Measurements from ENCODE around the gene ELAVL1. TPM values are rescaled to one million over a fixed set of nuclear protein-coding genes. Genes with fewer than 3 reads are reported as not detected.

The ELAVL1 gene
- polyA plus RNA-seq, 1 of the 3 experiments (the other 2 are of a cell fraction): 49.6 TPM

DNA sequence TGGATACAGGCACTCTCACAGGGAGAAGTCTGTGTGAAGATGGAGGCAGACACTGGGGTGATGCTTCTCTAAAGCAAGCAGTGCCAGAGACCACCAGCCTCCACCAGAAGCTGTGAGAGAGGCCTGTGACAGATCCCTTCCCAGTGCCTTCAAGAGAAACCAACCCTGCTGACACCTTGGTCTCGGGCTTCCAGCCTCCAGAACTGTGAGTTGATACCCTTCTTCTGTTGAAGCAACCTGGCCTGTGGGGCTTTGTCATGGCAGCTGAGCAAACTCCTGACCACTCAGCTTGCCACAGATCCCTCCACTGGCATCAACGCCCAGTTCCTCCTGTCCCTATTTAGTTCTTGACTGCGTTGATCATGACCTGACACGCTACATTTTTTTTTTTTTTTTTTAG lies 29.0 kb downstream of the ELAVL1 start:
- POLR2A ChIA-PET: no interaction called here
- Histone ChIP-seq H3K27ac (ENCODE audit: low read depth in 2 of 2, low read length in 1 of 2) (no peak overlapping the region), H3K9ac (no peak overlapping the region), H3K36me3 (replicated peaks in 1 of 2; ENCODE audit: control insufficient read depth in 1 of 2, insufficient read depth in 2 of 2, low read length in 1 of 2) (peaks cover 0 to 80% of the 10 kb centered on the region in 2 experiments), H3K4me1 (ENCODE audit: control insufficient read depth in 1 of 2, insufficient read depth in 2 of 2, low read depth in 1 of 2, low read length in 1 of 2) (no peaks in the 10 kb centered on the region), H3K27me3 (ENCODE audit: insufficient read depth) (no peaks in the 10 kb centered on the region), H3K9me3 (no peaks in the 10 kb centered on the region), H3F3A (replicated peaks; ENCODE audit: insufficient read depth) (no peaks in the 10 kb centered on the region), H3K4me2 (no peak overlapping the region), H3K9me2 (no peaks in the 10 kb centered on the region), H2AFZ (ENCODE audit: low read depth) (no peak overlapping the region), H4K20me1 (ENCODE audit: insufficient read depth) (0 out of 2 replicates have a peak, but pooled peaks cover 22% of the 10 kb centered on the region), H3K4me3 (ENCODE audit: low read depth in 2 of 2, low read length in 1 of 2) (no peak overlapping the region), H3K79me2 (ENCODE audit: insufficient read depth) (peaks cover 10% of the 10 kb centered on the region; the same call in 1 of the 2 replicates)
- no peak for DNase-seq
- WGBS (ENCODE audit: low lambda C conversion rate): 91% methylated on average over 4 of the region's 4 CpGs
- CTCF ChIA-PET: interaction anchor here (0.7 to 1.5 kb wide), 3 partner anchors 26 to 1624 kb away, joined by 3 to 4 read pairs (median 3); no protein-coding TSS in a partner anchor
- no peak for TF ChIP-seq NRF1 (IDR thresholded peaks at IDR 0.05; ENCODE audit: low read depth, low read length)
- no peak for TF ChIP-seq FOXJ3 (CRISPR knock-in tag; IDR thresholded peaks at IDR 0.05)
- no peak for TF ChIP-seq EZH2phosphoT487 (IDR thresholded peaks at IDR 0.05; ENCODE audit: borderline replicate concordance, low read depth)
- TF ChIP-seq, protein P1, sequence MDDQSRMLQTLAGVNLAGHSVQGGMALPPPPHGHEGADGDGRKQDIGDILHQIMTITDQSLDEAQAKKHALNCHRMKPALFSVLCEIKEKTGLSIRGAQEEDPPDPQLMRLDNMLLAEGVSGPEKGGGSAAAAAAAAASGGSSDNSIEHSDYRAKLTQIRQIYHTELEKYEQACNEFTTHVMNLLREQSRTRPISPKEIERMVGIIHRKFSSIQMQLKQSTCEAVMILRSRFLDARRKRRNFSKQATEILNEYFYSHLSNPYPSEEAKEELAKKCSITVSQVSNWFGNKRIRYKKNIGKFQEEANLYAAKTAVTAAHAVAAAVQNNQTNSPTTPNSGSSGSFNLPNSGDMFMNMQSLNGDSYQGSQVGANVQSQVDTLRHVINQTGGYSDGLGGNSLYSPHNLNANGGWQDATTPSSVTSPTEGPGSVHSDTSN (IDR thresholded peaks at IDR 0.05): no peak
- TF ChIP-seq, protein P2, sequence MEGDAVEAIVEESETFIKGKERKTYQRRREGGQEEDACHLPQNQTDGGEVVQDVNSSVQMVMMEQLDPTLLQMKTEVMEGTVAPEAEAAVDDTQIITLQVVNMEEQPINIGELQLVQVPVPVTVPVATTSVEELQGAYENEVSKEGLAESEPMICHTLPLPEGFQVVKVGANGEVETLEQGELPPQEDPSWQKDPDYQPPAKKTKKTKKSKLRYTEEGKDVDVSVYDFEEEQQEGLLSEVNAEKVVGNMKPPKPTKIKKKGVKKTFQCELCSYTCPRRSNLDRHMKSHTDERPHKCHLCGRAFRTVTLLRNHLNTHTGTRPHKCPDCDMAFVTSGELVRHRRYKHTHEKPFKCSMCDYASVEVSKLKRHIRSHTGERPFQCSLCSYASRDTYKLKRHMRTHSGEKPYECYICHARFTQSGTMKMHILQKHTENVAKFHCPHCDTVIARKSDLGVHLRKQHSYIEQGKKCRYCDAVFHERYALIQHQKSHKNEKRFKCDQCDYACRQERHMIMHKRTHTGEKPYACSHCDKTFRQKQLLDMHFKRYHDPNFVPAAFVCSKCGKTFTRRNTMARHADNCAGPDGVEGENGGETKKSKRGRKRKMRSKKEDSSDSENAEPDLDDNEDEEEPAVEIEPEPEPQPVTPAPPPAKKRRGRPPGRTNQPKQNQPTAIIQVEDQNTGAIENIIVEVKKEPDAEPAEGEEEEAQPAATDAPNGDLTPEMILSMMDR (IDR thresholded peaks at IDR 0.05): no peak
- TF ChIP-seq, protein P3, sequence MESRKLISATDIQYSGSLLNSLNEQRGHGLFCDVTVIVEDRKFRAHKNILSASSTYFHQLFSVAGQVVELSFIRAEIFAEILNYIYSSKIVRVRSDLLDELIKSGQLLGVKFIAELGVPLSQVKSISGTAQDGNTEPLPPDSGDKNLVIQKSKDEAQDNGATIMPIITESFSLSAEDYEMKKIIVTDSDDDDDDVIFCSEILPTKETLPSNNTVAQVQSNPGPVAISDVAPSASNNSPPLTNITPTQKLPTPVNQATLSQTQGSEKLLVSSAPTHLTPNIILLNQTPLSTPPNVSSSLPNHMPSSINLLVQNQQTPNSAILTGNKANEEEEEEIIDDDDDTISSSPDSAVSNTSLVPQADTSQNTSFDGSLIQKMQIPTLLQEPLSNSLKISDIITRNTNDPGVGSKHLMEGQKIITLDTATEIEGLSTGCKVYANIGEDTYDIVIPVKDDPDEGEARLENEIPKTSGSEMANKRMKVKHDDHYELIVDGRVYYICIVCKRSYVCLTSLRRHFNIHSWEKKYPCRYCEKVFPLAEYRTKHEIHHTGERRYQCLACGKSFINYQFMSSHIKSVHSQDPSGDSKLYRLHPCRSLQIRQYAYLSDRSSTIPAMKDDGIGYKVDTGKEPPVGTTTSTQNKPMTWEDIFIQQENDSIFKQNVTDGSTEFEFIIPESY (IDR thresholded peaks at IDR 0.05; ENCODE audit: borderline replicate concordance, low read depth): no peak
- TF ChIP-seq, protein P4, sequence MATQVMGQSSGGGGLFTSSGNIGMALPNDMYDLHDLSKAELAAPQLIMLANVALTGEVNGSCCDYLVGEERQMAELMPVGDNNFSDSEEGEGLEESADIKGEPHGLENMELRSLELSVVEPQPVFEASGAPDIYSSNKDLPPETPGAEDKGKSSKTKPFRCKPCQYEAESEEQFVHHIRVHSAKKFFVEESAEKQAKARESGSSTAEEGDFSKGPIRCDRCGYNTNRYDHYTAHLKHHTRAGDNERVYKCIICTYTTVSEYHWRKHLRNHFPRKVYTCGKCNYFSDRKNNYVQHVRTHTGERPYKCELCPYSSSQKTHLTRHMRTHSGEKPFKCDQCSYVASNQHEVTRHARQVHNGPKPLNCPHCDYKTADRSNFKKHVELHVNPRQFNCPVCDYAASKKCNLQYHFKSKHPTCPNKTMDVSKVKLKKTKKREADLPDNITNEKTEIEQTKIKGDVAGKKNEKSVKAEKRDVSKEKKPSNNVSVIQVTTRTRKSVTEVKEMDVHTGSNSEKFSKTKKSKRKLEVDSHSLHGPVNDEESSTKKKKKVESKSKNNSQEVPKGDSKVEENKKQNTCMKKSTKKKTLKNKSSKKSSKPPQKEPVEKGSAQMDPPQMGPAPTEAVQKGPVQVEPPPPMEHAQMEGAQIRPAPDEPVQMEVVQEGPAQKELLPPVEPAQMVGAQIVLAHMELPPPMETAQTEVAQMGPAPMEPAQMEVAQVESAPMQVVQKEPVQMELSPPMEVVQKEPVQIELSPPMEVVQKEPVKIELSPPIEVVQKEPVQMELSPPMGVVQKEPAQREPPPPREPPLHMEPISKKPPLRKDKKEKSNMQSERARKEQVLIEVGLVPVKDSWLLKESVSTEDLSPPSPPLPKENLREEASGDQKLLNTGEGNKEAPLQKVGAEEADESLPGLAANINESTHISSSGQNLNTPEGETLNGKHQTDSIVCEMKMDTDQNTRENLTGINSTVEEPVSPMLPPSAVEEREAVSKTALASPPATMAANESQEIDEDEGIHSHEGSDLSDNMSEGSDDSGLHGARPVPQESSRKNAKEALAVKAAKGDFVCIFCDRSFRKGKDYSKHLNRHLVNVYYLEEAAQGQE (IDR thresholded peaks at IDR 0.05; ENCODE audit: low read depth, low read length): no peak
- TF ChIP-seq, protein P5, sequence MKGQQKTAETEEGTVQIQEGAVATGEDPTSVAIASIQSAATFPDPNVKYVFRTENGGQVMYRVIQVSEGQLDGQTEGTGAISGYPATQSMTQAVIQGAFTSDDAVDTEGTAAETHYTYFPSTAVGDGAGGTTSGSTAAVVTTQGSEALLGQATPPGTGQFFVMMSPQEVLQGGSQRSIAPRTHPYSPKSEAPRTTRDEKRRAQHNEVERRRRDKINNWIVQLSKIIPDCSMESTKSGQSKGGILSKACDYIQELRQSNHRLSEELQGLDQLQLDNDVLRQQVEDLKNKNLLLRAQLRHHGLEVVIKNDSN (IDR thresholded peaks at IDR 0.05; ENCODE audit: borderline replicate concordance, low read depth): no peak
- TF ChIP-seq TAF1 (IDR thresholded peaks at IDR 0.05; ENCODE audit: borderline replicate concordance, low read depth, low read length): no peak
- TF ChIP-seq, protein P6, sequence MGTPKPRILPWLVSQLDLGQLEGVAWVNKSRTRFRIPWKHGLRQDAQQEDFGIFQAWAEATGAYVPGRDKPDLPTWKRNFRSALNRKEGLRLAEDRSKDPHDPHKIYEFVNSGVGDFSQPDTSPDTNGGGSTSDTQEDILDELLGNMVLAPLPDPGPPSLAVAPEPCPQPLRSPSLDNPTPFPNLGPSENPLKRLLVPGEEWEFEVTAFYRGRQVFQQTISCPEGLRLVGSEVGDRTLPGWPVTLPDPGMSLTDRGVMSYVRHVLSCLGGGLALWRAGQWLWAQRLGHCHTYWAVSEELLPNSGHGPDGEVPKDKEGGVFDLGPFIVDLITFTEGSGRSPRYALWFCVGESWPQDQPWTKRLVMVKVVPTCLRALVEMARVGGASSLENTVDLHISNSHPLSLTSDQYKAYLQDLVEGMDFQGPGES (IDR thresholded peaks at IDR 0.05; ENCODE audit: low read depth, low read length): no peak
- TF ChIP-seq CHD2 (IDR thresholded peaks at IDR 0.05; ENCODE audit: low read length, partially characterized antibody): no peak
- TF ChIP-seq, protein P7, sequence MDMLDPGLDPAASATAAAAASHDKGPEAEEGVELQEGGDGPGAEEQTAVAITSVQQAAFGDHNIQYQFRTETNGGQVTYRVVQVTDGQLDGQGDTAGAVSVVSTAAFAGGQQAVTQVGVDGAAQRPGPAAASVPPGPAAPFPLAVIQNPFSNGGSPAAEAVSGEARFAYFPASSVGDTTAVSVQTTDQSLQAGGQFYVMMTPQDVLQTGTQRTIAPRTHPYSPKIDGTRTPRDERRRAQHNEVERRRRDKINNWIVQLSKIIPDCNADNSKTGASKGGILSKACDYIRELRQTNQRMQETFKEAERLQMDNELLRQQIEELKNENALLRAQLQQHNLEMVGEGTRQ (IDR thresholded peaks at IDR 0.05; ENCODE audit: borderline replicate concordance, low read depth, low read length): no peak
- TF ChIP-seq ELF1 (IDR thresholded peaks at IDR 0.05): no peak
- TF ChIP-seq TCF12 (IDR thresholded peaks at IDR 0.05): no peak
- TF ChIP-seq MXI1 (IDR thresholded peaks at IDR 0.05; ENCODE audit: low read depth, low read length): no peak
- no peak for TF ChIP-seq FOSL2 (IDR thresholded peaks at IDR 0.05; ENCODE audit: borderline replicate concordance, low read depth)
- TF ChIP-seq SMC3 (IDR thresholded peaks at IDR 0.05; ENCODE audit: low read depth, low read length): no peak
- TF ChIP-seq RAD21 (IDR thresholded peaks at IDR 0.05; ENCODE audit: low read length): no peak

Measured in SK-N-SH (cell line).